GM12872 (cell line): Measurements from ENCODE around the gene PLCB3.

ENCODE experiments used
- TF ChIP-seq, protein P1 (sequence below): IDR thresholded peaks from 3 replicates; pipeline ENCODE4 v1.5.1; 2011; ENCODE audit warnings: low read depth, mild to moderate bottlenecking, low read length, moderate library complexity; ENCODE audit not compliant: insufficient read depth

Gene PLCB3

DNA sequence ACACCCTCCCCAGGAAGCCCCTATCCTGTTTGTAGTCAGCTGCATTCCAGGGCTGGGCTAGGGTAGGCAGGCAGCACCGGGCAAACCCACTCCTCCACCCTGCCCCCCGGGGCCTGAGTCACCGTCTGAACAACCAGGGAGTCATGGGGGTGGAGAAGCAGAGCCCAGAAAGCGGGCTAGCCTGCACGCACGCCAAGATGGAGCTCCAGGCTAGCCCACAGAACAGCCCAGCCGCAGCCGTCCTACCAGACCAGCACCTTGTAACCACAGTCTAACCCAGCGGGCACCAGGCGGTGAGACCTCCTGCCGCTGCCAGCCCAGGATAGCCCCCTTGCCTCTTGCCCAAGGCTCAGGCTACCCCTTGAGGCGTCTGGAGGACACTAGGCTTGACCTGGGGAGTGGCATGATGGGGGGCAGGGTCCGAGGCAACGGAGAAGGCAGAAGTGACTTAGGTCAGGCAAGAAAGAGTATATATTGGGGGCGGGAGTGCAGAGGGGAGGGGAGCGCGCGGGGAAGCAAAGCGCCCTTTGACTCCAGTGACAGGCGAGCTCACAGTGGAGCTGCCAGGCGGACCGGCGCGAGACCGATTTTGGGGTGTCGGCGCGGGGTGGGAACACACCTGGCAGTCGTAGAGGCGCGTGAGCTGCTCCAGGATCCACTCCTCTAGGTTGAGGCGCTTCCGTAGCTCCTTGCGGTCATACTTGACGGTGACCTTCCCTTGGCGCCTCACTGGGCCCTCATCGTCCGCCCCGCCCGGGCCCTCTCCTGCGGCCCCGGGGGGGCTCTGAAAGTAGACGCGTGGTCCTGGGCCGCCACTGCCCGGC, 5.3 kb upstream of the PLCB3 start:
- TF ChIP-seq, protein P1, sequence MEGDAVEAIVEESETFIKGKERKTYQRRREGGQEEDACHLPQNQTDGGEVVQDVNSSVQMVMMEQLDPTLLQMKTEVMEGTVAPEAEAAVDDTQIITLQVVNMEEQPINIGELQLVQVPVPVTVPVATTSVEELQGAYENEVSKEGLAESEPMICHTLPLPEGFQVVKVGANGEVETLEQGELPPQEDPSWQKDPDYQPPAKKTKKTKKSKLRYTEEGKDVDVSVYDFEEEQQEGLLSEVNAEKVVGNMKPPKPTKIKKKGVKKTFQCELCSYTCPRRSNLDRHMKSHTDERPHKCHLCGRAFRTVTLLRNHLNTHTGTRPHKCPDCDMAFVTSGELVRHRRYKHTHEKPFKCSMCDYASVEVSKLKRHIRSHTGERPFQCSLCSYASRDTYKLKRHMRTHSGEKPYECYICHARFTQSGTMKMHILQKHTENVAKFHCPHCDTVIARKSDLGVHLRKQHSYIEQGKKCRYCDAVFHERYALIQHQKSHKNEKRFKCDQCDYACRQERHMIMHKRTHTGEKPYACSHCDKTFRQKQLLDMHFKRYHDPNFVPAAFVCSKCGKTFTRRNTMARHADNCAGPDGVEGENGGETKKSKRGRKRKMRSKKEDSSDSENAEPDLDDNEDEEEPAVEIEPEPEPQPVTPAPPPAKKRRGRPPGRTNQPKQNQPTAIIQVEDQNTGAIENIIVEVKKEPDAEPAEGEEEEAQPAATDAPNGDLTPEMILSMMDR: no peak

DNA sequence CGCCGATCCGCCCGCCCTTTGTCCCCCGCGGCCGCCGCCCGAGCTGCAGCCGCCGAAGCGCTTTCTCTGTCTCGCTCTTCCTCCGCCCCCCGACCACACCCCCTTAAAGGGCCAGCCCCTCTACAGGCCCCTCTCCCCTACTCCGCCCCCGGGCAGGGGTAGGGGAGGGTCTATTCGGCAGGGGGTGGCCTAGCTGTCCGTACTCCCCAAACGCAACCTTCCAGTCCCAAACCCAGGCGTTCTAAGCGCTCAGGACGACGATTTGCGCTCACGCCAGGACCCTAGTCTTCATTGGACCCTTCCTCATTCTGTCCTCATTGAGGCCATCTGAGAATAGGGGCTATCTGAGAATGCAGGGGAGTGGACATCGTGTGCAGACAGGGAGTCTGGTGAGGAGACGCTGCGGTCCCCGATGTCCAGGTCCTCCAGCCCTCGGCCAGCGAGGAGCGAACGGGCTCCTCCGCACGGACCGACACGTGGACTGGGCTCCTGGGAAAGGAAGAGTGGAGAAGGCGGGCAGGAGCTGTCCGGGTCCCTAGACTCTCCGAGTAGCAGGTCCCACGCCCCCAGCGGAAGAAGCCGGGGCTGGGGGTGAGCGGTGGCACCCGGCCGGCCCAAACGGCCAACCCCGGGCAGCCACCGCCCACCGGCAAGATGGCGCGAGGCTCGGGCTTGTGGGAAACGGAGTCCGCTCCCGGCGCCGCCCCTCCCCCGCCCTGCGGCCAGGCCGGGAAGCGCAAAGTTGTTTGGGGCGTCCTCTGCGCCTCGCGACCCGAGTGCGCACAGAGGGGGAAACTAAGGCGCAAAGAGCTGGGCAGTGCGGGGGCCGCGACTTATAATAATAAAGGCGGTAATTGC, 4.2 kb upstream of the PLCB3 start, which contains the start of gene PPP1R14B:
TSS of gene PPP1R14B (minus strand) at position 73 of the 858 bp plus-strand sequence. CDS start 270 bp downstream, outside the sequence.
- TF ChIP-seq, protein P1: 0 out of 3 replicates have a peak, but pooled peaks have one; percentile 2

DNA sequence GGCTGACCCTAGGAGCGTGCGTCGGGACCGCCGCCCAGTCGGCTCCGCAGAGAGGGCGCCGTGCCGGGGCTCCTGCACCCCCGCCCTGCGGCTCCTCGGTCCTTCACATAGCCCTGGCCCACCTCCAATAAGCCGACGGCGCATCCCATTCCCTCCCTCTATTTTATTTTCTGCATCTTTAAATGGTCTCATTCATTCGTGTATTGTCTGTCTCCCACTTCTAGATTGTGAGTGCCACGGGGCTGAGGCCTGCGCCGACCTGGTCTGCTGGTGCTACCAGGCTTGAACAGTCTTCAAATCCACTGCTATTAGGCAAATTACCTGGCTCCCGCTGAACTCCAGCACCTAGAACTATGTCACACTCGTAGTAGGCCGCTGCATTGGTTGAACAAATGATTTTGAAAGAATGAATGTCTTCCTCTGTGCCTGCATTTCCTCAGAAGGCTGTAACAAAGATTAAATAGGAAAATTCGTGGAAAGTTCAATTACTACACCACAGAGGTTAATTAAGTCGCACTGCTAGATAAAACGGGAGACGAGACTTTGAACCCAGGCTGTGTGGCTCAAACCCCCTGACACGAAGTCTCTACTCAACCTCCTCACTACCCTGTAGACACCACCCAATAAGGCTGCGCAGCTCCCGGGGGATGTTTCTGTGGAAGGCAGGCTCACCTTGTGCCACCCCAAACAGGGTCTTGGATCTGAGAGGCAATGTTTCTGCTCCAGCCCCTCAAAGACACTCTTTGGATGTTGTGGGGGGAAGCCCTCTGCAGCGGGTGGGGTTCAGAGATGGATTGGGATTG, 3.4 kb upstream of the PLCB3 start:
- TF ChIP-seq, protein P1: no peak

DNA sequence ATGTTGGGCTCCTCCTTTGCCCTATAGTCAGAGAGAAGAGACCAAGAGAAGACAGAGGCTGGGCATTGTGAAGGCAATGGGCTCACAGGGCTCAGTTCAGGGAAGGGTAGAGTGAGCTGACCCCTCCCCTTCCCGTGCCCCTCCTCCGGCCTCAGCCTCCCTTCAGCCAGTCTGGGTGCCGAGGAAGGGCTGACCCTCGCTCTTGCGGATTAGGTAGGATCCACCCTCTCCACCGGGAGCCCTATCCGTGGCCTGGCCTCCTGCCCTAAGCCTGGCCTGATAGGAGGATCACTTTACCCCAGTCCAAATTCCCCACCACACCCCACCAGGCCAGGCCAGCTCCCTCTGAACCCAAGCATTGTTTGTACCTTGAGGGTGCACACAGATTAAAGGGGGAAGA, 2.8 kb upstream of the PLCB3 start:
- TF ChIP-seq, protein P1: no peak

DNA sequence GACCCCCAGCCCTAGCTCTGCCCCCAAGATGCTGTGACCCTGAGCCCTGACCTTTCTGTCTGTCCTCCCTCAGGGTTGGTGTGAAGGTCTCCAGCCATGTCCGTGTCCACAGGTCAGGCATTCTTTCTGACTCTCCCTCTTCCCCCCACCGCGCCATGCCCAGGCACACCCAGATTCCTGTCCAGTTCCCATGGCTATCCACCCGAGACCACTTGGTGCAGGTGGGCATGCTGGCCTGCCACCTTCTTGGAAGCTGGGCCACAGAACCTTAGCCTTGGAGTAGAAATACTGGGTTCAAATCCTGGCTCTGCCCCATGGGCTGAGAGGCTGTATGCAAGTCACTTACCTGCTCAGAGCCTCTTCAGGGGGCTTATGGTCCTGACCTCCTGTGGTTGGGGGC, 2.3 kb upstream of the PLCB3 start:
- TF ChIP-seq, protein P1: no peak

DNA sequence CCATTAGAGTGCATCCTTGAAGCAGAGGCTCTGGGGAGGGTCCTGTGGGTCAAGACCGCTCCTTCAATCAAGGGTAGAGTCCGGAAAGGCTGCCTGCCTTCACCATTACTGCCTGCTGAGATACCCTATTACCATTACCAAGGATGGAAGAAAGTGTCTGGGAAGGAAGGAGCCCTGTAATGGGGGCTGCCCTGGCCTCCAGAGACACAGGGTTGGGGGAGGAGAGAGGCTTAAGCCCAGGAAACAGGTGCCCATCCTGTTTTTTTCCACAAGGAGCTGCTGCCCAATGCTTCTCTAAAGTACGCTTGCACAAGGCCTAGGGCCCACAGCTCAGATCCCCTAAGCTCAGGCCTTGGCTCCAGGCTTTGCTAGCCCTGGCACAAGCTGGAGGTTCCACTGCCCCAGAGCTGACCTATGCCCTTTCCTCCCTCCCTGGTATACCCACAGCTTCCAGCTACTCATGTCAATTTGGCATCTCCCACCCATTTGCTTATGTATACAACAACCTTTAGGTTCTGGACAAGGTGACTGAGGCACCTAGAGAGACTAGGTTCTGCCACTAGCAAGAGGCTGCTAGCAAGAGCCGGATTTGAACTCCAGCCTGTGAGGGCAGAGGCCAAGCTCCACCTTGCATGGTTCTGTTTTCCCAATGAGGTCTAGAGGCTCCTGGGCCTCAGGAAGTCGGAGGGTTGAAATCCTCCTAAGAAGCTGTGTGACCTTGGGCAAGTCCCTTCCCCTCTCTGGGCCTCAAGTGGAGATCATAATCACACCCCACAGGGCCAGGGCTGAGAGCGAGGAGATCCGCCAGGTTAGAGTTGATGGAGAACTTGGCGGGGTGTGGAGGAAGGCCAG, 1.5 kb upstream of the PLCB3 start:
- TF ChIP-seq, protein P1: no peak
